A673 (cell line): Measurements from ENCODE around the gene TTYH1.

ENCODE experiments used
- EZH2 ChIP-seq: fragments of 200-600 bp; sonication (generic); IDR thresholded peaks from 2 replicates; pipeline ENCODE4 v1.6.1; 2017; ENCODE audit warnings: borderline replicate concordance, low read depth, mild to moderate bottlenecking, mixed read lengths, antibody characterized with exemption, low read length; ENCODE audit not compliant: poor library complexity, severe bottlenecking
- TF ChIP-seq, protein P1 (sequence below): fragments of 300-800, 200-600 bp; sonication (generic); conservative IDR thresholded peaks from 2 replicates; pipeline ENCODE4 v1.5.1; 2017; ENCODE audit warnings: low read depth, mild to moderate bottlenecking, antibody characterized with exemption, low read length, moderate library complexity, mixed read lengths

GRCh38 chr19:54482889-54483288, 67.6 kb downstream of the TTYH1 start:
- TF ChIP-seq, protein P1, sequence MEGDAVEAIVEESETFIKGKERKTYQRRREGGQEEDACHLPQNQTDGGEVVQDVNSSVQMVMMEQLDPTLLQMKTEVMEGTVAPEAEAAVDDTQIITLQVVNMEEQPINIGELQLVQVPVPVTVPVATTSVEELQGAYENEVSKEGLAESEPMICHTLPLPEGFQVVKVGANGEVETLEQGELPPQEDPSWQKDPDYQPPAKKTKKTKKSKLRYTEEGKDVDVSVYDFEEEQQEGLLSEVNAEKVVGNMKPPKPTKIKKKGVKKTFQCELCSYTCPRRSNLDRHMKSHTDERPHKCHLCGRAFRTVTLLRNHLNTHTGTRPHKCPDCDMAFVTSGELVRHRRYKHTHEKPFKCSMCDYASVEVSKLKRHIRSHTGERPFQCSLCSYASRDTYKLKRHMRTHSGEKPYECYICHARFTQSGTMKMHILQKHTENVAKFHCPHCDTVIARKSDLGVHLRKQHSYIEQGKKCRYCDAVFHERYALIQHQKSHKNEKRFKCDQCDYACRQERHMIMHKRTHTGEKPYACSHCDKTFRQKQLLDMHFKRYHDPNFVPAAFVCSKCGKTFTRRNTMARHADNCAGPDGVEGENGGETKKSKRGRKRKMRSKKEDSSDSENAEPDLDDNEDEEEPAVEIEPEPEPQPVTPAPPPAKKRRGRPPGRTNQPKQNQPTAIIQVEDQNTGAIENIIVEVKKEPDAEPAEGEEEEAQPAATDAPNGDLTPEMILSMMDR, result no peak
- TF ChIP-seq EZH2, result no peak
